Uterus (tissue), 2 donors: ENCODE results near the gene POLD3.

Experiments
- CTCF ChIP-seq, 4 experiments: fragments of 200-600 bp in 2 of 4; fragments of 450-650 bp in 2 of 4; sonication (generic) in 2 of 4; IDR thresholded peaks; one replicate each; pipeline ENCODE4 v1.5.1; 2016 to 2019; ENCODE audit warnings: antibody characterized with exemption in 4 of 4, mild to moderate bottlenecking in 2 of 4, moderate library complexity in 1 of 4
- POLR2A ChIP-seq, 2 donors: fragments of 450-650 bp; IDR thresholded peaks; one replicate each; pipeline ENCODE4 v1.6.1; 2016; ENCODE audit warnings: antibody characterized with exemption in 2 of 2, mild to moderate bottlenecking in 1 of 2, moderate library complexity in 1 of 2

- TF ChIP-seq CTCF (IDR thresholded peaks at IDR 0.05) (no peak), POLR2A (IDR thresholded peaks at IDR 0.05) (no peak)
These were observed 49.5 kb downstream of the POLD3 start for GRCh38 chr11:74641905-74642304.
